Endometrial microvascular endothelial cells (primary cell): Measurements from ENCODE around the gene NEURL1B. TPM values are rescaled to one million over a fixed set of nuclear protein-coding genes. Genes with fewer than 3 reads are reported as not detected.

Experiments
- in situ Hi-C: cut with HindIII; loops from 2 replicates; pipeline ENCODE4 v1.10.0; 2017; ENCODE audit warnings: low sequenced_read_pairs, low pct_unique_long_range_greater_than_20kb; ENCODE audit errors: inconsistent ontology term
- total RNA-seq: library from RNA; depleted of rRNA; stranded (reverse); fragments of >200 nt; gene quantifications from one replicate; pipeline ENCODE4 v1.2.3, GENCODE V29; 2015; ENCODE audit errors: inconsistent ontology term

Gene NEURL1B
- total RNA-seq, 1 donor from 2014 or later, result 5.3 TPM

GRCh38 chr5:172718527-172719114 is 77.6 kb downstream of the NEURL1B start:
- in situ Hi-C loops, result loop anchor here (25.0 kb wide), 1 partner anchor 194 kb away; no protein-coding TSS in a partner anchor

- in situ Hi-C loops, result loop anchor here (25.0 kb wide), 1 partner anchor 193 kb away; no protein-coding TSS in a partner anchor
Observed at GRCh38 chr5:172719211-172719610, 78.1 kb downstream of the NEURL1B start.

GRCh38 chr5:172720655-172721054 is 79.6 kb downstream of the NEURL1B start:
- in situ Hi-C loops, result loop anchor here (25.0 kb wide), 1 partner anchor 192 kb away; no protein-coding TSS in a partner anchor

GRCh38 chr5:172721455-172722326 is 80.6 kb downstream of the NEURL1B start:
- in situ Hi-C loops, result loop anchor here (25.0 kb wide), 1 partner anchor 191 kb away; no protein-coding TSS in a partner anchor

- in situ Hi-C loops, result loop anchor here (25.0 kb wide), 1 partner anchor 190 kb away; no protein-coding TSS in a partner anchor
Observed at GRCh38 chr5:172722327-172722815, 81.3 kb downstream of the NEURL1B start.

- in situ Hi-C loops, result loop anchor here (25.0 kb wide), 1 partner anchor 189 kb away; no protein-coding TSS in a partner anchor
Observed at GRCh38 chr5:172723508-172723907, 82.4 kb downstream of the NEURL1B start.

GRCh38 chr5:172724242-172725183 is 83.5 kb downstream of the NEURL1B start:
- in situ Hi-C loops, result loop anchor here (25.0 kb wide), 1 partner anchor 188 kb away; no protein-coding TSS in a partner anchor

- in situ Hi-C loops, result no loop called here
Observed at GRCh38 chr5:172725273-172725672, 84.2 kb downstream of the NEURL1B start.

GRCh38 chr5:172725785-172726184 is 84.7 kb downstream of the NEURL1B start:
- in situ Hi-C loops, result no loop called here

- in situ Hi-C loops, result no loop called here
Observed at GRCh38 chr5:172726966-172727365, 85.9 kb downstream of the NEURL1B start.

GRCh38 chr5:172727551-172727950 is 86.5 kb downstream of the NEURL1B start:
- in situ Hi-C loops, result no loop called here

GRCh38 chr5:172728481-172729241 is 87.6 kb downstream of the NEURL1B start:
- in situ Hi-C loops, result no loop called here

- in situ Hi-C loops, result no loop called here
Observed at GRCh38 chr5:172729588-172729987, 88.5 kb downstream of the NEURL1B start.

GRCh38 chr5:172730222-172730621 is 89.2 kb downstream of the NEURL1B start:
- in situ Hi-C loops, result no loop called here

GRCh38 chr5:172730981-172731679 is 90.1 kb downstream of the NEURL1B start:
- in situ Hi-C loops, result no loop called here

GRCh38 chr5:172731680-172732074 is 90.6 kb downstream of the NEURL1B start:
- in situ Hi-C loops, result no loop called here

GRCh38 chr5:172732201-172732865 is 91.3 kb downstream of the NEURL1B start:
- in situ Hi-C loops, result no loop called here
